OCI-LY3 (cell line): ENCODE measurements around the gene GPR55.
A peak's percentile ranks its signal among the peaks of the same experiment; 100 is the strongest.

Source experiments
- H2AFZ ChIP-seq: fragments of 200-600, 300-600 bp; shearing (Covaris generic); 2 replicates; pipeline ENCODE4 v1.6.0; 2014; ENCODE audit warnings: antibody characterized with exemption, low read depth, low read length
- H3K27ac ChIP-seq: fragments of 200-600, 300-600 bp; sonication (generic); 2 replicates; pipeline ENCODE4 v1.5.1; 2014; ENCODE audit warnings: mild to moderate bottlenecking, low read length, moderate library complexity, mixed read lengths
- H3K27me3 ChIP-seq: fragments of 200-600, 300-600 bp; sonication (generic); 2 replicates; pipeline ENCODE4 v1.6.1; 2014; ENCODE audit warnings: low read depth, low read length, mixed read lengths
- H3K36me3 ChIP-seq: fragments of 200-600, 300-600 bp; sonication (generic); replicated peaks from 2 replicates; pipeline ENCODE3; 2014; ENCODE audit warnings: low read depth, low read length, mixed read lengths
- H3K4me1 ChIP-seq: fragments of 300-600, 200-600 bp; sonication (generic); 2 replicates; pipeline ENCODE4 v1.6.1; 2014; ENCODE audit warnings: low read length, mixed read lengths
- H3K4me2 ChIP-seq: fragments of 200-600, 300-600 bp; sonication (generic); 2 replicates; pipeline ENCODE4 v1.6.1; 2014; ENCODE audit warnings: low read length, mixed read lengths
- H3K4me3 ChIP-seq: fragments of 300-600, 200-600 bp; sonication (generic); 2 replicates; pipeline ENCODE4 v1.5.1; 2014; ENCODE audit warnings: antibody characterized with exemption, mild to moderate bottlenecking, low read length, moderate library complexity
- H3K79me2 ChIP-seq: fragments of 300-600, 200-600 bp; shearing (Covaris generic); 2 replicates; pipeline ENCODE4 v1.6.1; 2014; ENCODE audit warnings: mild to moderate bottlenecking, low read length, mixed read lengths
- H3K9ac ChIP-seq: fragments of 300-600, 200-600 bp; shearing (Covaris generic); 2 replicates; pipeline ENCODE4 v1.6.0; 2014; ENCODE audit warnings: mild to moderate bottlenecking, low read length, moderate library complexity
- H3K9me3 ChIP-seq: fragments of 200-600, 300-600 bp; shearing (Covaris generic); 2 replicates; pipeline ENCODE4 v1.6.1; 2014; ENCODE audit warnings: low read length, mixed read lengths; ENCODE audit not compliant: insufficient read depth
- H4K20me1 ChIP-seq: fragments of 200-600, 300-600 bp; sonication (generic); 2 replicates; pipeline ENCODE4 v1.6.1; 2016; ENCODE audit warnings: low read length, mixed read lengths; ENCODE audit not compliant: insufficient read depth
- CTCF ChIP-seq: fragments of 200-600, 300-600 bp; sonication (generic); IDR thresholded peaks from 2 replicates; pipeline ENCODE4 v1.5.1; 2014; ENCODE audit warnings: antibody characterized with exemption, low read length, low read depth
- EZH2phosphoT487 ChIP-seq: fragments of 200-600 bp; shearing (Covaris generic); IDR thresholded peaks from 2 replicates; pipeline ENCODE4 v1.6.1; 2018; ENCODE audit warnings: antibody characterized with exemption, mixed run types, low read depth

GPR55 gene

GRCh38 chr2:230893841-230894781, 30.9 kb downstream of the GPR55 start:
- Histone ChIP-seq H2AFZ (no peak overlapping the region), H3K9ac (peak overlapping the region; percentile 83), H3K27me3 (no peaks in the 10 kb centered on the region), H3K4me1 (peaks cover 81% of the 10 kb centered on the region), H3K4me2 (peak overlapping the region; percentile 97), H3K9me3 (no peaks in the 10 kb centered on the region), H3K79me2 (no peaks in the 10 kb centered on the region; the same call in 1 of the 2 replicates), H4K20me1 (no peaks in the 10 kb centered on the region), H3K36me3 (peaks cover 6% of the 10 kb centered on the region), H3K27ac (peak overlapping the region; percentile 93), H3K4me3 (peak overlapping the region; percentile 66)
- TF ChIP-seq CTCF, result no peak
- no peak for TF ChIP-seq EZH2phosphoT487

GRCh38 chr2:230893338-230893737, 31.7 kb downstream of the GPR55 start:
- H3K36me3 ChIP-seq, result peaks cover 6% of the 10 kb centered on the region
- H3K4me2 ChIP-seq, result peak overlapping the region; percentile 97
- peak overlapping the region; percentile 93 for H3K27ac ChIP-seq
- H3K4me3 ChIP-seq, result peak overlapping the region; percentile 66
- H3K79me2 ChIP-seq, result no peaks in the 10 kb centered on the region; the same call in 1 of the 2 replicates
- H2AFZ ChIP-seq, result no peak overlapping the region
- TF ChIP-seq EZH2phosphoT487, result no peak
- no peak for TF ChIP-seq CTCF
- no peaks in the 10 kb centered on the region for H3K9me3 ChIP-seq
- peak overlapping the region; percentile 83; the same call in 1 of the 2 replicates for H3K9ac ChIP-seq
- no peaks in the 10 kb centered on the region for H4K20me1 ChIP-seq
- peaks cover 77% of the 10 kb centered on the region for H3K4me1 ChIP-seq
- no peaks in the 10 kb centered on the region for H3K27me3 ChIP-seq

- Histone ChIP-seq H3K27ac (peak overlapping the region; percentile 93; the same call in 1 of the 2 replicates), H3K4me2 (peak overlapping the region; percentile 97), H3K4me3 (0 out of 2 replicates have a peak overlapping the region, but pooled peaks have one; percentile 13), H3K79me2 (no peaks in the 10 kb centered on the region; the same call in 1 of the 2 replicates), H3K4me1 (peaks cover 60% of the 10 kb centered on the region), H3K9me3 (no peaks in the 10 kb centered on the region), H2AFZ (no peak overlapping the region), H3K36me3 (peaks cover 6% of the 10 kb centered on the region), H4K20me1 (no peaks in the 10 kb centered on the region), H3K9ac (peak overlapping the region; percentile 36; the same call in 1 of the 2 replicates), H3K27me3 (no peaks in the 10 kb centered on the region)
- TF ChIP-seq CTCF (no peak), EZH2phosphoT487 (no peak)
These were observed 33.5 kb downstream of the GPR55 start for GRCh38 chr2:230891509-230891908.

GRCh38 chr2:230891064-230891463, 34.0 kb downstream of the GPR55 start:
- H4K20me1 ChIP-seq, result no peaks in the 10 kb centered on the region
- H3K9ac ChIP-seq, result peak overlapping the region; percentile 36; the same call in 1 of the 2 replicates
- 0 out of 2 replicates have a peak overlapping the region, but pooled peaks have one; percentile 13 for H3K4me3 ChIP-seq
- no peak overlapping the region for H2AFZ ChIP-seq
- no peaks in the 10 kb centered on the region for H3K9me3 ChIP-seq
- H3K36me3 ChIP-seq, result peaks cover 6% of the 10 kb centered on the region
- peaks cover 58% of the 10 kb centered on the region for H3K4me1 ChIP-seq
- H3K4me2 ChIP-seq, result peak overlapping the region; percentile 97
- TF ChIP-seq CTCF, result no peak
- TF ChIP-seq EZH2phosphoT487, result no peak
- H3K27ac ChIP-seq, result peak overlapping the region; percentile 24; the same call in 1 of the 2 replicates
- no peaks in the 10 kb centered on the region for H3K27me3 ChIP-seq
- H3K79me2 ChIP-seq, result no peaks in the 10 kb centered on the region; the same call in 1 of the 2 replicates
